ENCODE measurements around the gene RAB40C.

The RAB40C gene

GRCh38 chr16:678209-678857, 88.5 kb downstream of the RAB40C start:
- no peaks in the 10 kb centered on the region for H3K27me3 ChIP-seq (replicated peaks; ENCODE audit: insufficient read depth, low read length)
- no peak overlapping the region for H3K27ac ChIP-seq (ENCODE audit: low read length)
- H3K4me2 ChIP-seq (ENCODE audit: low read depth, low read length), result no peak overlapping the region
- H3K36me3 ChIP-seq (replicated peaks; ENCODE audit: insufficient read depth, low read length), result no peaks in the 10 kb centered on the region
- H3K9me2 ChIP-seq (replicated peaks; ENCODE audit: insufficient read depth, low read length), result no peaks in the 10 kb centered on the region
- H3K9ac ChIP-seq (ENCODE audit: low read length), result no peak overlapping the region
- H4K20me1 ChIP-seq (ENCODE audit: insufficient read depth, low read length), result no peaks in the 10 kb centered on the region
- no peaks in the 10 kb centered on the region for H3K9me3 ChIP-seq (replicated peaks; ENCODE audit: insufficient read depth, low read length)
- peaks cover 28% of the 10 kb centered on the region for H3K79me2 ChIP-seq (ENCODE audit: low read length)
- no peak for TF ChIP-seq EZH2phosphoT487 (IDR thresholded peaks at IDR 0.05; ENCODE audit: low read length)
- no peak for TF ChIP-seq CTCF (IDR thresholded peaks at IDR 0.05; ENCODE audit: low read length)
- TF ChIP-seq EZH2 (optimal IDR thresholded peaks at IDR 0.05; ENCODE audit: low read depth, low read length), result no peak
- 0 out of 2 replicates have a peak, but pooled peaks cover 4% of the 10 kb centered on the region for H3F3A ChIP-seq (ENCODE audit: insufficient read depth, low read length)
- DNase-seq, result no peak
- H3K4me3 ChIP-seq (ENCODE audit: low read length), result no peak overlapping the region
- no peak overlapping the region for H2AFZ ChIP-seq (ENCODE audit: low read length)
- H3K4me1 ChIP-seq (ENCODE audit: low read length), result peaks cover 8% of the 10 kb centered on the region; the same call in 1 of the 2 replicates

All from MM.1S (cell line).